ENCODE data around the gene BNC2.

DNA sequence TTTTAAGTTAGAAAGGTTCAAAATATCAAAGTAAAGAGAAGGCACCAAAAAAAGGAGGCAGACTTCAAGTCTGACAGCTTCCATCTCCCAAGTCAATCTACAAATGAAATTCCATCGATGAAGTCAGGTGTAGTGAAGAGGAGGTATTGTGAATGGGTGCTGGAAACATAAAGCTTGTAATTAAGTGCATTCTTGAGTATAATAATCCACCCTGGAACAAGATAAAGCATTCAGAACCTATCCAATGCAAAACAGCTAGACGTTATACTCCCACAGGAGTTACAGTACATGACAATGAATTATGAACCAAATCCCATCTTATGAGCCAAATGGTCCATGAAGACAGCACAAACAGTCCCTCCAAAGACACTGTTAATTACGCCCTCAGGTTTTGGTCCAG lies 22.3 kb downstream of the BNC2 start:
- TF ChIP-seq POLR2A (IDR thresholded peaks at IDR 0.05) (no peak), POLR2AphosphoS5 (IDR thresholded peaks at IDR 0.05) (no peak)
- TF ChIP-seq, protein P1, sequence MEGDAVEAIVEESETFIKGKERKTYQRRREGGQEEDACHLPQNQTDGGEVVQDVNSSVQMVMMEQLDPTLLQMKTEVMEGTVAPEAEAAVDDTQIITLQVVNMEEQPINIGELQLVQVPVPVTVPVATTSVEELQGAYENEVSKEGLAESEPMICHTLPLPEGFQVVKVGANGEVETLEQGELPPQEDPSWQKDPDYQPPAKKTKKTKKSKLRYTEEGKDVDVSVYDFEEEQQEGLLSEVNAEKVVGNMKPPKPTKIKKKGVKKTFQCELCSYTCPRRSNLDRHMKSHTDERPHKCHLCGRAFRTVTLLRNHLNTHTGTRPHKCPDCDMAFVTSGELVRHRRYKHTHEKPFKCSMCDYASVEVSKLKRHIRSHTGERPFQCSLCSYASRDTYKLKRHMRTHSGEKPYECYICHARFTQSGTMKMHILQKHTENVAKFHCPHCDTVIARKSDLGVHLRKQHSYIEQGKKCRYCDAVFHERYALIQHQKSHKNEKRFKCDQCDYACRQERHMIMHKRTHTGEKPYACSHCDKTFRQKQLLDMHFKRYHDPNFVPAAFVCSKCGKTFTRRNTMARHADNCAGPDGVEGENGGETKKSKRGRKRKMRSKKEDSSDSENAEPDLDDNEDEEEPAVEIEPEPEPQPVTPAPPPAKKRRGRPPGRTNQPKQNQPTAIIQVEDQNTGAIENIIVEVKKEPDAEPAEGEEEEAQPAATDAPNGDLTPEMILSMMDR (IDR thresholded peaks at IDR 0.05) = no peak
